Testis (tissue), 3 donors: ENCODE data around the gene GFM1. TPM values are rescaled to one million over a fixed set of nuclear protein-coding genes. Genes with fewer than 3 reads are reported as not detected.

Experiments
- DNase-seq: peaks from one replicate; pipeline ENCODE4 v3.0.0-alpha.2; 2019
- H3K27ac ChIP-seq, 2 donors: fragments of 200-600 bp; sonication (generic); one replicate each; pipeline ENCODE4 v1.5.1; 2019
- H3K27me3 ChIP-seq: fragments of 200-600 bp; sonication (generic); one replicate; pipeline ENCODE4 v1.5.1; 2019
- H3K36me3 ChIP-seq: fragments of 200-600 bp; sonication (generic); one replicate; pipeline ENCODE4 v1.5.1; 2017; ENCODE audit warnings: low read depth; ENCODE audit errors: missing control alignments
- H3K4me1 ChIP-seq: fragments of 200-600 bp; sonication (generic); one replicate; pipeline ENCODE4 v1.5.1; 2019
- H3K4me3 ChIP-seq, 2 donors: fragments of 200-600 bp; sonication (generic); one replicate each; pipeline ENCODE4 v1.5.1; 2017 to 2019
- H3K9me3 ChIP-seq: fragments of 200-600 bp; sonication (generic); one replicate; pipeline ENCODE4 v1.5.1; 2017
- POLR2A ChIP-seq: fragments of 450-650 bp; IDR thresholded peaks from one replicate; pipeline ENCODE4 v1.6.1; 2017; ENCODE audit warnings: antibody characterized with exemption, mild to moderate bottlenecking, moderate library complexity
- WGBS, 2 donors: methylation state at CpG; one replicate each; pipeline ENCODE4 v1.1.5; 2018; 5-methylcytosine and 5-hydroxymethylcytosine counted together
- intact Hi-C: fragments of 100-400 bp; cut with DNase I; formaldehyde crosslinking; loops from one replicate; pipeline ENCODE4 v1.15.1; 2023; ENCODE audit warnings: low total_unique reads
- polyA plus RNA-seq: library from polyadenylated mRNA; stranded (reverse); fragments of 350-450 nt; fragmentation: Illumina TruSeq; extraction: RNeasy Lipid Tissue Mini Kit (QIAGEN cat#74804); gene quantifications from one replicate; pipeline ENCODE4 v1.2.3, GENCODE V29; 2014; ENCODE audit warnings: low read depth, low replicate concordance; ENCODE audit not compliant: insufficient read depth
- total RNA-seq, 2 donors: library from RNA; depleted of rRNA; stranded (reverse); fragments of >200 nt; gene quantifications; one replicate each; pipeline ENCODE4 v1.2.3, GENCODE V29; 2016
- TF ChIP-seq, protein P1 (sequence below), 3 experiments: fragments of 450-650 bp in 2 of 3; fragments of 200-600 bp in 1 of 3; sonication (generic) in 1 of 3; IDR thresholded peaks; one replicate each; pipeline ENCODE4 v1.5.1; 2016 to 2019; ENCODE audit warnings: antibody characterized with exemption in 3 of 3, mild to moderate bottlenecking in 2 of 3, moderate library complexity in 1 of 3

Gene GFM1
- total and polyA plus RNA-seq, 3 donors from 2014 or later, result 48.1 to 83.1 (median 76.6) TPM

- no peaks in the 10 kb centered on the region for H3K36me3 ChIP-seq
- H3K27ac ChIP-seq, result no peak overlapping the region
- WGBS, 2 donors, result 60 to 63% methylated on average over 1 of the region's 1 CpG
- TF ChIP-seq, protein P1, sequence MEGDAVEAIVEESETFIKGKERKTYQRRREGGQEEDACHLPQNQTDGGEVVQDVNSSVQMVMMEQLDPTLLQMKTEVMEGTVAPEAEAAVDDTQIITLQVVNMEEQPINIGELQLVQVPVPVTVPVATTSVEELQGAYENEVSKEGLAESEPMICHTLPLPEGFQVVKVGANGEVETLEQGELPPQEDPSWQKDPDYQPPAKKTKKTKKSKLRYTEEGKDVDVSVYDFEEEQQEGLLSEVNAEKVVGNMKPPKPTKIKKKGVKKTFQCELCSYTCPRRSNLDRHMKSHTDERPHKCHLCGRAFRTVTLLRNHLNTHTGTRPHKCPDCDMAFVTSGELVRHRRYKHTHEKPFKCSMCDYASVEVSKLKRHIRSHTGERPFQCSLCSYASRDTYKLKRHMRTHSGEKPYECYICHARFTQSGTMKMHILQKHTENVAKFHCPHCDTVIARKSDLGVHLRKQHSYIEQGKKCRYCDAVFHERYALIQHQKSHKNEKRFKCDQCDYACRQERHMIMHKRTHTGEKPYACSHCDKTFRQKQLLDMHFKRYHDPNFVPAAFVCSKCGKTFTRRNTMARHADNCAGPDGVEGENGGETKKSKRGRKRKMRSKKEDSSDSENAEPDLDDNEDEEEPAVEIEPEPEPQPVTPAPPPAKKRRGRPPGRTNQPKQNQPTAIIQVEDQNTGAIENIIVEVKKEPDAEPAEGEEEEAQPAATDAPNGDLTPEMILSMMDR (IDR thresholded peaks at IDR 0.05), result no peak
- no peak for TF ChIP-seq POLR2A
- H3K4me1 ChIP-seq, result no peaks in the 10 kb centered on the region
- H3K27me3 ChIP-seq, result no peaks in the 10 kb centered on the region
- no peak overlapping the region for H3K4me3 ChIP-seq
- intact Hi-C loops, result no loop called here
- H3K9me3 ChIP-seq, result no peaks in the 10 kb centered on the region
- DNase-seq, result no peak
Observed at GRCh38 chr3:158711886-158712285, 67.6 kb downstream of the GFM1 start.

- Histone ChIP-seq H3K27me3 (no peaks in the 10 kb centered on the region), H3K9me3 (no peaks in the 10 kb centered on the region), H3K36me3 (no peaks in the 10 kb centered on the region), H3K27ac (no peak overlapping the region), H3K4me1 (no peaks in the 10 kb centered on the region), H3K4me3 (no peak overlapping the region)
- WGBS, 2 donors, result 87 to 100% methylated on average over 1 of the region's 1 CpG
- intact Hi-C loops, result no loop called here
- TF ChIP-seq, protein P1 (IDR thresholded peaks at IDR 0.05), result no peak
- TF ChIP-seq POLR2A, result no peak
- no peak for DNase-seq
Observed at GRCh38 chr3:158712443-158712842, 68.1 kb downstream of the GFM1 start.

DNA sequence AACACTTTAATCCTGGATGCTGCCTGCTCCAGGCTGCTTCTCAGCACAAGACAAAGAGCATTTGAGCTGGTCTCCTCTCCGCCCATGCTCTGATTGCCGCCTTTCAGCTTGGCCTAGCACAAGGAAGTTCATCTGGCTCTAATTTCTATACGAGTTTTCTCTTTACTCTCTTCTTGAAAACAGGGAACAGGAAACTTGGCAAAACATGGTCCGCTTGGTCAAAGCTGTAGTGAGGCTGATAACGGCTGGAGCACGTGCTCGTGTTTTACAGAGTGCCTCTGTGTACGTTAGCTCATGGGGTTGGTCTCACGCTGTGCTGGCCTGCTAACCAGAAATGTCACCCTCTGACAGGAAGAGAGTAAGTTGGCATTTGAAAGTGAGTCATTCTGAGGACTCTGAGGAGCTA is 68.8 kb downstream of the GFM1 start:
- H3K27me3 ChIP-seq, result no peaks in the 10 kb centered on the region
- no peaks in the 10 kb centered on the region for H3K36me3 ChIP-seq
- peak; percentile 60 for DNase-seq
- TF ChIP-seq, protein P1 (IDR thresholded peaks at IDR 0.05), result no peak
- TF ChIP-seq POLR2A, result no peak
- H3K9me3 ChIP-seq, result no peaks in the 10 kb centered on the region
- 73 to 92% methylated on average over 9 of the region's 9 CpGs for whole genome bisulfite sequencing, 2 donors
- H3K27ac ChIP-seq, result no peak overlapping the region
- intact Hi-C loops, result no loop called here
- no peak overlapping the region for H3K4me3 ChIP-seq
- no peaks in the 10 kb centered on the region for H3K4me1 ChIP-seq

- H3K27ac ChIP-seq, result no peak overlapping the region
- TF ChIP-seq, protein P1 (IDR thresholded peaks at IDR 0.05), result no peak
- no peak for TF ChIP-seq POLR2A
- intact Hi-C loops, result no loop called here
- no peak for DNase-seq
- H3K27me3 ChIP-seq, result no peaks in the 10 kb centered on the region
- no peaks in the 10 kb centered on the region for H3K9me3 ChIP-seq
- no peak overlapping the region for H3K4me3 ChIP-seq
- H3K36me3 ChIP-seq, result no peaks in the 10 kb centered on the region
- WGBS, 2 donors, result 98% methylated on average over 2 of the region's 2 CpGs
- H3K4me1 ChIP-seq, result no peaks in the 10 kb centered on the region
Observed at GRCh38 chr3:158717576-158717975, 73.2 kb downstream of the GFM1 start.

DNA sequence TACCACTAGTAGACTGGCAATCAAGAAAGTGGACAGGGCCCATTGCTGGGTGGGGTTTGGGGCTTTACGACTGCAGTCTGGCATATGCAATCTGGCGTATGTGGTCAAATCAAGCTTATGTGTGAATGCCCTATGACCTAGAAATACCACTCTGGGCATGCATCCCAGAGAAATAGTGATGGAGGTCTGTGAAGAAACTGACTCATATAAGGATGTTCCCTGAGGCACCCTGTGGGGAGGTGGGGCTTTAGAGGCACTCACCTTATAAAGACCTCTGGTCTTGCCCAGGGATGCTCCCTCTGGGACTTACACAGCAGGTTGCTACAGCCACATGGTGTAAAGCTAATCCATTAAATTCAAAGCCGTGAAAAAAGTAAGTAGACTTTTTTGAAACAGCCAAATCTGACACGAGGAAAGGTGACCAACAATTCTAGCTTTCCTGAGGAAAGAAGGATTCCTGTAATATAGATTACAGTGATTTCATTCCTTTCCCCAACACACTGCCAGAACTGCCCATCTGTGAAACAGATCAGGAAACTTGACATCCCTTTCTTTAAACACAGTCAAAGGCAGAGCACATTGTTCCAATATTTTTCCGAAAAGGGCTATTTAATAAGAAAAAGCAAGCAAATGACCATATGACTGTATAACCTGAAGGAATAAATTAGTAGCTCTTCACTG is 74.3 kb downstream of the GFM1 start:
- Histone ChIP-seq H3K27me3 (no peaks in the 10 kb centered on the region), H3K9me3 (no peaks in the 10 kb centered on the region), H3K27ac (no peak overlapping the region), H3K36me3 (no peaks in the 10 kb centered on the region), H3K4me1 (no peaks in the 10 kb centered on the region), H3K4me3 (no peak overlapping the region)
- TF ChIP-seq, protein P1 (IDR thresholded peaks at IDR 0.05), result no peak
- no peak for TF ChIP-seq POLR2A
- intact Hi-C loops, result no loop called here
- no peak for DNase-seq
- 91 to 93% methylated on average over 5 of the region's 5 CpGs for WGBS, 2 donors
